HFFc6 (cell line): Measurements from ENCODE around the gene CLSTN2. TPM values are rescaled to one million over a fixed set of nuclear protein-coding genes. Genes with fewer than 3 reads are reported as not detected.

ENCODE experiments used
- DNase-seq: peaks from one replicate; pipeline ENCODE4 v3.0.0-alpha.2; 2018
- H3K27ac Mint-ChIP-seq: 2 replicates; pipeline ENCODE4 v1.8.0; 2020; ENCODE audit warnings: mild to moderate bottlenecking, mixed read lengths
- H3K27me3 Mint-ChIP-seq: 2 replicates; pipeline ENCODE4 v1.8.0; 2021; ENCODE audit warnings: mild to moderate bottlenecking, moderate library complexity, mixed read lengths; ENCODE audit not compliant: insufficient read depth
- H3K36me3 Mint-ChIP-seq: 2 replicates; pipeline ENCODE4 v1.8.0; 2021; ENCODE audit warnings: low read depth, mixed read lengths
- H3K4me1 Mint-ChIP-seq: 2 replicates; pipeline ENCODE4 v1.8.0; 2020; ENCODE audit warnings: low read depth, mixed read lengths
- H3K4me3 Mint-ChIP-seq: 2 replicates; pipeline ENCODE4 v1.8.0; 2020; ENCODE audit warnings: mild to moderate bottlenecking, moderate library complexity, mixed read lengths
- H3K9me3 Mint-ChIP-seq: 2 replicates; pipeline ENCODE4 v1.8.0; 2020; ENCODE audit warnings: mild to moderate bottlenecking, mixed read lengths
- total RNA-seq, 6 experiments: library from RNA; stranded (reverse); fragmentation: NEBNext Ultra II Directional; extraction: Animal tissue kit (Norgen Biotek cat#: 25700); gene quantifications; 2 replicates in 1 of 6; 3 replicates in 5 of 6; pipeline ENCODE4 v1.2.3, GENCODE V29; 2021
- TF ChIP-seq, protein P1 (sequence below): fragments of 200-600 bp; sonication (generic); IDR thresholded peaks from 2 replicates; pipeline ENCODE4 v1.5.0; 2021; ENCODE audit warnings: antibody characterized with exemption, mild to moderate bottlenecking

The CLSTN2 gene
- total RNA-seq, 6 experiments from 2014 or later, result 0.05 TPM; not detected in 5

DNA sequence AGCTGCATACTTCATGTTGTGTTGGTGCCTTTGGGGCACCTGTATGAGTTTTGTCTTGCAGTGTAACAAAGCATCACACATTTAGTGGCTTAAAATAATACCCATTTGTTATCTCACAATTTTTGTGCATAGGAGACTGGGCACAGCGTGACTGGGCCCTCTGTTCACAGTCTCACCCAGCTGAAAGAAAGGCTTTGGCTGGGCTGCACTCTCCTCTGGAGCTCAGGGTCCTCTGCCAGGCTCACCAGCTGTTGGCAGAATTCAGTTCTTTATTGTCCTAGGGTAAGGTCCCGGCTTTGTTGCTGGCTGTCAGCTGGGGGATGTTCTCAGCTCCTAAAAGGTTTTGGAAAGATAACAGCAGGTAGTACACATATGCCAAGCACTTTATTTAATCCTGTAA lies 263.3 kb downstream of the CLSTN2 start:
- Mint-ChIP-seq H3K4me3 (no peak overlapping the region), H3K9me3 (peaks cover 60% of the 10 kb centered on the region), H3K27me3 (no peaks in the 10 kb centered on the region), H3K27ac (no peak overlapping the region), H3K4me1 (no peaks in the 10 kb centered on the region), H3K36me3 (peaks cover 5% of the 10 kb centered on the region; the same call in 1 of the 2 replicates)
- TF ChIP-seq, protein P1, sequence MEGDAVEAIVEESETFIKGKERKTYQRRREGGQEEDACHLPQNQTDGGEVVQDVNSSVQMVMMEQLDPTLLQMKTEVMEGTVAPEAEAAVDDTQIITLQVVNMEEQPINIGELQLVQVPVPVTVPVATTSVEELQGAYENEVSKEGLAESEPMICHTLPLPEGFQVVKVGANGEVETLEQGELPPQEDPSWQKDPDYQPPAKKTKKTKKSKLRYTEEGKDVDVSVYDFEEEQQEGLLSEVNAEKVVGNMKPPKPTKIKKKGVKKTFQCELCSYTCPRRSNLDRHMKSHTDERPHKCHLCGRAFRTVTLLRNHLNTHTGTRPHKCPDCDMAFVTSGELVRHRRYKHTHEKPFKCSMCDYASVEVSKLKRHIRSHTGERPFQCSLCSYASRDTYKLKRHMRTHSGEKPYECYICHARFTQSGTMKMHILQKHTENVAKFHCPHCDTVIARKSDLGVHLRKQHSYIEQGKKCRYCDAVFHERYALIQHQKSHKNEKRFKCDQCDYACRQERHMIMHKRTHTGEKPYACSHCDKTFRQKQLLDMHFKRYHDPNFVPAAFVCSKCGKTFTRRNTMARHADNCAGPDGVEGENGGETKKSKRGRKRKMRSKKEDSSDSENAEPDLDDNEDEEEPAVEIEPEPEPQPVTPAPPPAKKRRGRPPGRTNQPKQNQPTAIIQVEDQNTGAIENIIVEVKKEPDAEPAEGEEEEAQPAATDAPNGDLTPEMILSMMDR, result no peak
- DNase-seq, result no peak

- Mint-ChIP-seq H3K4me3 (no peak overlapping the region), H3K4me1 (no peaks in the 10 kb centered on the region), H3K9me3 (peaks cover 59% of the 10 kb centered on the region), H3K36me3 (peaks cover 5% of the 10 kb centered on the region; the same call in 1 of the 2 replicates), H3K27me3 (no peaks in the 10 kb centered on the region; the same call in 1 of the 2 replicates), H3K27ac (no peak overlapping the region)
- no peak for DNase-seq
- TF ChIP-seq, protein P1, result no peak
Measured at GRCh38 chr3:140199008-140199407, 264.0 kb downstream of the CLSTN2 start.

GRCh38 chr3:140199743-140200142 lies 264.8 kb downstream of the CLSTN2 start:
- H3K36me3 Mint-ChIP-seq, result peaks cover 5% of the 10 kb centered on the region; the same call in 1 of the 2 replicates
- DNase-seq, result no peak
- TF ChIP-seq, protein P1, result no peak
- H3K4me3 Mint-ChIP-seq, result no peak overlapping the region
- H3K27me3 Mint-ChIP-seq, result no peaks in the 10 kb centered on the region; the same call in 1 of the 2 replicates
- H3K4me1 Mint-ChIP-seq, result no peaks in the 10 kb centered on the region
- H3K9me3 Mint-ChIP-seq, result peaks cover 59% of the 10 kb centered on the region
- no peak overlapping the region for H3K27ac Mint-ChIP-seq

DNA sequence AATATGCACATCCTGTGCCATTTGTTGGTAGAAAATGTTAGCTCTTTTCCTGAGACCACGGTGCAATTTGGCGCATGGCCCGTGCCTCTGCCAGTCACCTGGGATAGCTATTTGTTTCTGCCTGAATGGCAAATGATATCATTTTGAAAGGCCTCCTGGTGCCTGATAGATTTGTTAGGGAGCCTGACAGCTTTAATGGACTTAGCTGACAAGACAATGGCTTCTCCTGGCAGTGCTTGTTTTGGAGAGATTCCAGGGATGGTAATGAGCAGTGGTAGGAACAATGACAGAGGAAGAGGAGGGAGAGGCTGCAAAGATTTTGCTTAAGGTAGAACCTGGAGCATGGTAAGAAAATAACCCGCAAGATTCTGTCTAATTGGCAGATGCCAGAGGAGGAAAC lies 268.5 kb downstream of the CLSTN2 start:
- Mint-ChIP-seq H3K9me3 (peaks cover 42% of the 10 kb centered on the region), H3K36me3 (peaks cover 5% of the 10 kb centered on the region; the same call in 1 of the 2 replicates), H3K27ac (no peak overlapping the region), H3K4me3 (no peak overlapping the region), H3K27me3 (no peaks in the 10 kb centered on the region; the same call in 1 of the 2 replicates), H3K4me1 (no peaks in the 10 kb centered on the region)
- TF ChIP-seq, protein P1, result no peak
- DNase-seq, result no peak

GRCh38 chr3:140204271-140204984 lies 269.4 kb downstream of the CLSTN2 start:
- Mint-ChIP-seq H3K27ac (no peak overlapping the region), H3K27me3 (no peaks in the 10 kb centered on the region; the same call in 1 of the 2 replicates), H3K9me3 (peaks cover 47% of the 10 kb centered on the region), H3K4me3 (no peak overlapping the region), H3K4me1 (no peaks in the 10 kb centered on the region), H3K36me3 (peaks cover 5% of the 10 kb centered on the region; the same call in 1 of the 2 replicates)
- no peak for DNase-seq
- TF ChIP-seq, protein P1, result no peak
